ENCODE results near the gene CECR2.
"Not testable (repeated sequence)": the region's sequence is repeated elsewhere in the genome, so short reads cannot be mapped to it uniquely, and the experiment has no call there.

Gene CECR2

DNA sequence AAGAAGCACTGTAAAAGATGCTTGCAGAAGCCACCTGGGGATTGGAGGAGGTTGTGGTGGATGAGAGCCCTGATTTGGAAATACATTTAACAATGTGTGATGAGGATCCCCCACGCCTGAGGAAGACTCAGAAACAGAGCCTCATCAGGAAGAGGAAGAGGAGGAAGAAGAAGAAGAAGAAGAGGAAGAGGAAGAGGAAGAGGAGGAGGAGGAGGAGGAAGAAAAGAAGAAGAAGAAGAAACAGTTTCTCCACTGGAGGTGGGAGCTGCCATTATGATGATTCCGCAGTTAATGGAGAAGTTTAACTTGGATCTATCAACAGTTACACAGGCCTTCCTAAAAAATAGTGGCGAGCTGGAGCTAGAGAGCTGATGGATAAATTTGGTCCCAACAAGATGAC is 50.1 kb downstream of the CECR2 start:
- Histone ChIP-seq H3K9me3 (ENCODE audit: insufficient read depth, low read length) (no peaks in the 10 kb centered on the region), H3K4me3 (ENCODE audit: insufficient read length, low read depth) (no peak overlapping the region), H3K27me3 (ENCODE audit: insufficient read depth, insufficient read length) (no peaks in the 10 kb centered on the region), H3K4me1 (ENCODE audit: insufficient read depth, insufficient read length) (no peaks in the 10 kb centered on the region), H3K36me3 (ENCODE audit: insufficient read depth, insufficient read length, low read length) (peaks cover 9% of the 10 kb centered on the region), H3K9ac (ENCODE audit: insufficient read length, low read depth) (no peak overlapping the region)
- TF ChIP-seq SUZ12 (IDR thresholded peaks at IDR 0.05; ENCODE audit: extremely low read depth, insufficient read depth, insufficient read length) (no peak), ZNF274 (IDR thresholded peaks at IDR 0.05; ENCODE audit: low read depth, low read length) (no peak), YY1 (IDR thresholded peaks at IDR 0.05; ENCODE audit: insufficient read depth, insufficient read length) (no peak)
- no peak for DNase-seq (ENCODE audit: low read depth, low spot score)

DNA sequence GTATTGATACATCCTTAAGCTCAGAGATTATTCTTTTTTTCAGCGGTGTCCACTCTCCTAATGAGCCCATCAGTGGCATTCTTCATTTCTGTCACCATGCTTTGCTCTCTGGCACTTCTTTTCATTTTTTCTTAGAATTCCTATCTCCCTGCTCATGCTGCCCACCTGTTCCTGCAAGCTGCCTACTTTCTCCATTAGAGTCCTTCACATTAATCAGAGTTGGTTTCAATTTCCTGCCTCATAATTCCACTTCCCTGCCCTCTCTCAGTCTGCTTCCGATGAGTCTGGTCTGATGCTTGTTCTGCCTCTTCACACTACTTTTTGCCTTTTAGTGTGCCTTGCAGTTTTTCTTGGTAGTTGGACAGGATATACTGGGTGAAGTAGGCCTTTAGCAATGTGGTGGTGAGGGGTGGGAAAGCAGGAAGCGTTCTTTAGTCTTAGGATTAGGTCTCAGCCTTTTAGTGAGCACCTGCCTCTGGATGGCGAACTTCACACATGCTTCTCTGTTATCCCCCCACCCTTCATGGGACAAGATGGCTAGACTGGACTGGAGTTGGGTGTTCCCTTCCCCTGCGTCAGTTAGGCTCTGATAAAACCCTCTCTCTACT is 53.6 kb downstream of the CECR2 start:
- no peaks in the 10 kb centered on the region for H3K4me1 ChIP-seq (ENCODE audit: insufficient read depth, insufficient read length)
- no peak overlapping the region for H3K9ac ChIP-seq (ENCODE audit: insufficient read length, low read depth)
- H3K27me3 ChIP-seq (ENCODE audit: insufficient read depth, insufficient read length), result no peaks in the 10 kb centered on the region
- no peak for DNase-seq (ENCODE audit: low read depth, low spot score)
- no peaks in the 10 kb centered on the region for H3K9me3 ChIP-seq (ENCODE audit: insufficient read depth, low read length)
- no peak overlapping the region for H3K4me3 ChIP-seq (ENCODE audit: insufficient read length, low read depth)
- TF ChIP-seq SUZ12 (IDR thresholded peaks at IDR 0.05; ENCODE audit: extremely low read depth, insufficient read depth, insufficient read length) (no peak), ZNF274 (IDR thresholded peaks at IDR 0.05; ENCODE audit: low read depth, low read length) (no peak), YY1 (IDR thresholded peaks at IDR 0.05; ENCODE audit: insufficient read depth, insufficient read length) (no peak)
- H3K36me3 ChIP-seq (ENCODE audit: insufficient read depth, insufficient read length, low read length), result peaks cover 9% of the 10 kb centered on the region

DNA sequence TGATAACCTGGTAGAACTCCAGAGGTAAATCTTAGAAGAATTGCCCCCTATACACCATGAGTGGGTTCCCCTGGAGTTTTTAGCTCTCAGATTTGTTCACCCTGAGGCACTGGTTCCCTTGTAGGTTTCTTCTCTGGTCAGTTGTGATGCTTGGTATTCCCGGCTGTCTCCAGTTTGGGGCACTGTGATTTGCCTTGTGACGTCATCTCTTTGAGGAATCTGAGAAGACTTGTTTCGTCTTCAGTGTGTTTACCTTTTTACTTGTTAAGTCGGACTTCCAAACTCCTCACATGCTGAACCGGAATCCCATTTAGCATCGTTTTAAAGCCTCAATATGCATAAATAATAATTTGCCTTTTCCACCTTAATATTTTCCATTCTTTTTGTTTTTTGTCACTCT is 54.4 kb downstream of the CECR2 start:
- H3K4me3 ChIP-seq (ENCODE audit: insufficient read length, low read depth), result no peak overlapping the region
- TF ChIP-seq SUZ12 (IDR thresholded peaks at IDR 0.05; ENCODE audit: extremely low read depth, insufficient read depth, insufficient read length) (no peak), ZNF274 (IDR thresholded peaks at IDR 0.05; ENCODE audit: low read depth, low read length) (no peak), YY1 (IDR thresholded peaks at IDR 0.05; ENCODE audit: insufficient read depth, insufficient read length) (no peak)
- H3K36me3 ChIP-seq (ENCODE audit: insufficient read depth, insufficient read length, low read length), result peaks cover 9% of the 10 kb centered on the region
- H3K27me3 ChIP-seq (ENCODE audit: insufficient read depth, insufficient read length), result no peaks in the 10 kb centered on the region
- H3K9me3 ChIP-seq (ENCODE audit: insufficient read depth, low read length), result no peaks in the 10 kb centered on the region
- H3K9ac ChIP-seq (ENCODE audit: insufficient read length, low read depth), result no peak overlapping the region
- H3K4me1 ChIP-seq (ENCODE audit: insufficient read depth, insufficient read length), result no peaks in the 10 kb centered on the region
- DNase-seq (ENCODE audit: low read depth, low spot score), result no peak

DNA sequence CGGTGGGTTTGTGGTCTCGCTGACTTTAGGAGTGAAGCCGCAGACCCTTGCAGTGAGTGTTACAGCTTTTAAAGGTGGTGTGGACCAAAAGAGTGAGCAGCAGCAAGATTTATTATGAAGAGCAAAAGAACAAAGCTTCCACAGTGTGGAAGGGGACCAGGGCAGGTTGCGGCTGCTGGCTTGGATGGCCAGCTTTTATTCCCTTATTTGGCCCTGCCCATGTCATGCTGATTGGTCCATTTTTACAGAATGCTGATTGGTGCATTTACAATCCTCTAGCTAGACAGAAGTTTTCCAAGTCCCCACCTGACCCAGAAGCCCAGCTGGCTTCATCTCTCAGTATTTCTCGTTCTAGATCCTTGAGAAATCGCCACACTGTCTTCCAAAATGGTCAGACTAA is 58.3 kb downstream of the CECR2 start:
- H3K9me3 ChIP-seq (ENCODE audit: insufficient read depth, low read length); H3K36me3 ChIP-seq (ENCODE audit: insufficient read depth, insufficient read length, low read length); H3K4me3 ChIP-seq (ENCODE audit: insufficient read length, low read depth): not testable (repeated sequence)

DNA sequence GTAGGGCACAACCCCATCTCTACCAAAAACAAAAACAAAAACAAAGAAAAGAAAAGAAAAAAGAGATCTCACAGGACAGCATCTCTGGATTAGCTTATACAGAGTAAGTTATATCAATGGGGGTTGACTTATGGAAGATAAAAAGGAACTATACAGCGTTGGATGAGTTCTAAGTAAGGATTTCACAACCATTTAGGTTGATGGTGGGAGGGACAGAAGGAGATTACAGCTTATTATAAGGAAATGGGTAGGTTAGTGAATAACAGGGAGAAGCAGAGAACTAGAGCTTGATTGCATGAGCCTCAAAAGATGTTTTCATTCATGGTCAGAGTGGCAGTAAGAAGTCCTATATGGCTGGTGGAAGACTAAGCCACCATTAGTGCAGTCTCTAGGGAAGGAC is 60.3 kb downstream of the CECR2 start:
- no peak for DNase-seq (ENCODE audit: low read depth, low spot score)
- Histone ChIP-seq H3K4me1 (ENCODE audit: insufficient read depth, insufficient read length) (peaks cover 4% of the 10 kb centered on the region), H3K9ac (ENCODE audit: insufficient read length, low read depth) (no peak overlapping the region), H3K27me3 (ENCODE audit: insufficient read depth, insufficient read length) (no peaks in the 10 kb centered on the region), H3K9me3 (ENCODE audit: insufficient read depth, low read length) (no peaks in the 10 kb centered on the region), H3K36me3 (ENCODE audit: insufficient read depth, insufficient read length, low read length) (no peaks in the 10 kb centered on the region), H3K4me3 (ENCODE audit: insufficient read length, low read depth) (no peak overlapping the region)
- TF ChIP-seq YY1 (IDR thresholded peaks at IDR 0.05; ENCODE audit: insufficient read depth, insufficient read length), result no peak
- TF ChIP-seq SUZ12 (IDR thresholded peaks at IDR 0.05; ENCODE audit: extremely low read depth, insufficient read depth, insufficient read length), result no peak
- no peak for TF ChIP-seq ZNF274 (IDR thresholded peaks at IDR 0.05; ENCODE audit: low read depth, low read length)

More for the DNA sequence above, 58.3 kb downstream of the CECR2 start:
- H3K27me3 ChIP-seq (ENCODE audit: insufficient read depth, insufficient read length); H3K9ac ChIP-seq (ENCODE audit: insufficient read length, low read depth); H3K4me1 ChIP-seq (ENCODE audit: insufficient read depth, insufficient read length); DNase-seq (ENCODE audit: low read depth, low spot score): not testable (repeated sequence)

DNA sequence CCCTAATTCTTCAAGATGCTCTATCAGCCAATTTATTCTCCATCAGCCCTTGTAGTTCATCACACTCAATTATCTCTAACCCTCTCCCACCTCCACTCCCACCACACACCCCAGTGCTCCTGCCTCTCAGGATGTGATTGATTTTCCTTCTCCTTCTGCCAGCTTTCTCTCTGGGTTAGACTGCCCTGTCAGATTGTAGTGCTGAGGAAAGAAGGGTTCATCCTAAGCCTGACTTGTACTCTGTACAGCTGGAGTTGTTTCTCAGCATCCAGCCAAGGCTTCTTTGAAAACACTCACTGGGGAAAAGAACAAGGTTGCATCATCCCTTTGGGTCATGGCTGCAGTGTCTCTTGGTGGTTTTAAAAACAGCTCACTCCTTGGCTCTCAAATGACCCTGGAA is 61.2 kb downstream of the CECR2 start:
- H3K4me1 ChIP-seq (ENCODE audit: insufficient read depth, insufficient read length), result peaks cover 4% of the 10 kb centered on the region

DNA sequence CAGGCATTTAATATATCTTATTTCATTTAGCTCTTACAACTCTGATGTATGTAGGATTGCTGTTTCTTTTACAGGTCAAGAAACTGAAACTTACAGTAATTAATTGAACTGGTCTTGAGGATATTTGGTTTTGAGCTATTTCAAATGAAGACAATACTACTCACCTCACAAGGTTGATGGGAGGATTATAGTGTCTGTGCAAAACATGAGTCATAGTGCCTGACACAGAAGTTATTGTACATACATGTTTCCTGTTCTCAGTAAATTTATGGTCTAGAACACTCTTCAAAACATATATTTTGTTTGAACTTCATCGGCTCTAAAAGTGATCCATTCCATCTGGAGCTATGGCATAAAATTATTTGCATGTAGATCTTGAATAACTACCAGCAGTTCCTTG is 61.9 kb downstream of the CECR2 start:
- Histone ChIP-seq H3K9me3 (ENCODE audit: insufficient read depth, low read length) (no peaks in the 10 kb centered on the region), H3K9ac (ENCODE audit: insufficient read length, low read depth) (no peak overlapping the region), H3K27me3 (ENCODE audit: insufficient read depth, insufficient read length) (no peaks in the 10 kb centered on the region), H3K4me1 (ENCODE audit: insufficient read depth, insufficient read length) (peaks cover 4% of the 10 kb centered on the region), H3K36me3 (ENCODE audit: insufficient read depth, insufficient read length, low read length) (no peaks in the 10 kb centered on the region), H3K4me3 (ENCODE audit: insufficient read length, low read depth) (no peak overlapping the region)
- TF ChIP-seq ZNF274 (IDR thresholded peaks at IDR 0.05; ENCODE audit: low read depth, low read length) (no peak), SUZ12 (IDR thresholded peaks at IDR 0.05; ENCODE audit: extremely low read depth, insufficient read depth, insufficient read length) (no peak), YY1 (IDR thresholded peaks at IDR 0.05; ENCODE audit: insufficient read depth, insufficient read length) (no peak)
- DNase-seq (ENCODE audit: low read depth, low spot score), result no peak

More for the DNA sequence above, 61.2 kb downstream of the CECR2 start:
- TF ChIP-seq ZNF274 (IDR thresholded peaks at IDR 0.05; ENCODE audit: low read depth, low read length) (no peak), YY1 (IDR thresholded peaks at IDR 0.05; ENCODE audit: insufficient read depth, insufficient read length) (no peak)
- no peak overlapping the region for H3K9ac ChIP-seq (ENCODE audit: insufficient read length, low read depth)
- no peaks in the 10 kb centered on the region for H3K36me3 ChIP-seq (ENCODE audit: insufficient read depth, insufficient read length, low read length)
- H3K9me3 ChIP-seq (ENCODE audit: insufficient read depth, low read length), result no peaks in the 10 kb centered on the region
- H3K27me3 ChIP-seq (ENCODE audit: insufficient read depth, insufficient read length), result no peaks in the 10 kb centered on the region
- no peak overlapping the region for H3K4me3 ChIP-seq (ENCODE audit: insufficient read length, low read depth)
- no peak for DNase-seq (ENCODE audit: low read depth, low spot score)

DNA sequence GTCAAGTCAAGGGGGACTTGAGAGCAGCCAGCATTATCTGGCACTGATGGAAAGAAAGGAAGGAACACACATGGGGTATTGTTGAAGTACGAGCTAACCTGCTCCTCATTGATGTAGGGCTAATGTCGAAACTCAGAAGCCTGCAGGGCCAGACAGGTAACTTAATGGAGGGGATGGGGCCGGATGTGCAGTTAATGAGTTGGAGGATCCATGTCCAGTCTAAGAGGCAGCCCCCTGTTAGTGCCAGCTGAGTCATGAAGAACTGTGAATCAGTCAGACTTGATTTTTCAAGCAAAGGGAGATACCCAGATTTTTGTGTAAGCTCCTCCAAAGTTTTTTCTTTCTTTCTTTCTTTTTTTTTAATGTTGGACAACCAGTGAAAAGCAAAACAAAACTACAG is 65.6 kb downstream of the CECR2 start:
- Histone ChIP-seq H3K36me3 (ENCODE audit: insufficient read depth, insufficient read length, low read length) (no peaks in the 10 kb centered on the region), H3K4me3 (ENCODE audit: insufficient read length, low read depth) (no peak overlapping the region), H3K4me1 (ENCODE audit: insufficient read depth, insufficient read length) (peaks cover 4% of the 10 kb centered on the region), H3K9me3 (ENCODE audit: insufficient read depth, low read length) (no peaks in the 10 kb centered on the region), H3K27me3 (ENCODE audit: insufficient read depth, insufficient read length) (no peaks in the 10 kb centered on the region), H3K9ac (ENCODE audit: insufficient read length, low read depth) (no peak overlapping the region)
- DNase-seq (ENCODE audit: low read depth, low spot score), result no peak
- TF ChIP-seq ZNF274 (IDR thresholded peaks at IDR 0.05; ENCODE audit: low read depth, low read length), result no peak
- TF ChIP-seq SUZ12 (IDR thresholded peaks at IDR 0.05; ENCODE audit: extremely low read depth, insufficient read depth, insufficient read length), result no peak
- TF ChIP-seq YY1 (IDR thresholded peaks at IDR 0.05; ENCODE audit: insufficient read depth, insufficient read length), result no peak
